MM.1S (cell line): ENCODE results near the gene LACRT.

ENCODE experiments used
- CTCF ChIP-seq: fragments of 300-600 bp; sonication (generic); IDR thresholded peaks from 2 replicates; pipeline ENCODE4 v1.5.1; 2016; ENCODE audit warnings: antibody characterized with exemption, low read length, mixed read lengths
- EZH2 ChIP-seq: fragments of 300-600 bp; sonication (generic); optimal IDR thresholded peaks from 2 replicates; pipeline ENCODE3; 2017; ENCODE audit warnings: low read depth, mild to moderate bottlenecking, antibody characterized with exemption, low read length, mixed read lengths

- no peak for TF ChIP-seq CTCF
- TF ChIP-seq EZH2: no peak
Observed at GRCh38 chr12:54641554-54641953, 6.9 kb upstream of the LACRT start.
